GM23338 (cell line): ENCODE data around the gene EPHB1. TPM values are rescaled to one million over a fixed set of nuclear protein-coding genes. Genes with fewer than 3 reads are reported as not detected.
A peak's percentile ranks its signal among the peaks of the same experiment; 100 is the strongest.
"Not testable (repeated sequence)": the region's sequence is repeated elsewhere in the genome, so short reads cannot be mapped to it uniquely, and the experiment has no call there.

Source experiments
- ATAC-seq: fragments of 200-7000 bp; cut with Tn5 transposase; 3 replicates; pipeline ENCODE4 v1.9.1; 2020
- DNase-seq: peaks from one replicate; pipeline ENCODE4 v3.0.0-alpha.2; 2015; ENCODE audit warnings: low spot score
- H2AFZ ChIP-seq: fragments of 200-600 bp; sonication (generic); 2 replicates; pipeline ENCODE4 v1.8.0; 2016; ENCODE audit warnings: antibody characterized with exemption, mild to moderate bottlenecking, moderate library complexity
- H3F3A ChIP-seq: fragments of 200-600 bp; sonication (generic); replicated peaks from 2 replicates; pipeline ENCODE4 v1.8.0; 2017; ENCODE audit warnings: antibody characterized with exemption, mixed run types, low read depth
- H3K27ac ChIP-seq: fragments of 200-600 bp; sonication (generic); 2 replicates; pipeline ENCODE4 v1.6.1; 2016; ENCODE audit warnings: low read depth
- H3K27me3 ChIP-seq: fragments of 200-600 bp; sonication (generic); 2 replicates; pipeline ENCODE4 v1.8.0; 2016; ENCODE audit warnings: mild to moderate bottlenecking, mixed run types, moderate library complexity; ENCODE audit not compliant: insufficient read depth
- H3K36me3 ChIP-seq: fragments of 200-600 bp; sonication (generic); 2 replicates; pipeline ENCODE4 v1.8.0; 2016; ENCODE audit warnings: mild to moderate bottlenecking; ENCODE audit not compliant: insufficient read depth
- H3K4me1 ChIP-seq: fragments of 200-600 bp; sonication (generic); 2 replicates; pipeline ENCODE4 v1.8.0; 2016; ENCODE audit warnings: mild to moderate bottlenecking, moderate library complexity; ENCODE audit not compliant: insufficient read depth
- H3K4me2 ChIP-seq: fragments of 200-600 bp; sonication (generic); 2 replicates; pipeline ENCODE4 v1.7.1; 2017; ENCODE audit warnings: mixed run types
- H3K4me3 ChIP-seq: fragments of 200-600 bp; sonication (generic); 2 replicates; pipeline ENCODE4 v1.6.1; 2016; ENCODE audit warnings: mixed run types
- H3K79me2 ChIP-seq: fragments of 200-600 bp; sonication (generic); replicated peaks from 2 replicates; pipeline ENCODE4 v1.8.0; 2017; ENCODE audit warnings: mild to moderate bottlenecking; ENCODE audit not compliant: insufficient read depth
- H3K9me2 ChIP-seq: fragments of 200-600 bp; sonication (generic); 2 replicates; pipeline ENCODE4 v1.8.0; 2017; ENCODE audit not compliant: insufficient read depth
- H4K20me1 ChIP-seq: fragments of 200-600 bp; sonication (generic); replicated peaks from 2 replicates; pipeline ENCODE4 v1.8.0; 2017; ENCODE audit warnings: mild to moderate bottlenecking; ENCODE audit not compliant: insufficient read depth
- H3K27ac Mint-ChIP-seq: 2 replicates; pipeline ENCODE4 v1.8.0; 2020; ENCODE audit warnings: inconsistent platforms, mild to moderate bottlenecking, moderate library complexity, mixed read lengths
- H3K27me3 Mint-ChIP-seq: 3 replicates; pipeline ENCODE4 v1.8.0; 2022; ENCODE audit warnings: low read depth, mild to moderate bottlenecking, moderate library complexity, mixed read lengths, inconsistent platforms; ENCODE audit not compliant: insufficient read depth, poor library complexity
- H3K36me3 Mint-ChIP-seq: 3 replicates; pipeline ENCODE4 v1.8.0; 2021; ENCODE audit warnings: low read depth, mild to moderate bottlenecking, inconsistent platforms, moderate library complexity, mixed read lengths
- H3K4me1 Mint-ChIP-seq: 3 replicates; pipeline ENCODE4 v1.8.0; 2020; ENCODE audit warnings: mild to moderate bottlenecking, inconsistent platforms, mixed read lengths
- H3K4me3 Mint-ChIP-seq: 3 replicates; pipeline ENCODE4 v1.8.0; 2021; ENCODE audit warnings: moderate library complexity, mild to moderate bottlenecking, inconsistent platforms, mixed read lengths
- H3K9me3 Mint-ChIP-seq: 3 replicates; pipeline ENCODE4 v1.8.0; 2020; ENCODE audit warnings: moderate library complexity, mild to moderate bottlenecking, inconsistent platforms, mixed read lengths
- CREB1 ChIP-seq: fragments of 250-450 bp; sonication (Bioruptor Pico); IDR thresholded peaks from 2 replicates; pipeline ENCODE4 v1.5.0; 2020; ENCODE audit warnings: low read depth, mild to moderate bottlenecking, moderate library complexity
- CTCF ChIP-seq, 2 experiments: fragments of 200-600 bp in 1 of 2; sonication (generic) in 1 of 2; conservative IDR thresholded peaks; 2 replicates each; pipeline versions ENCODE4 v1.5.1 to v1.6.1; 2016 to 2017; ENCODE audit warnings: antibody characterized with exemption in 2 of 2, low read depth in 2 of 2, mild to moderate bottlenecking in 2 of 2, moderate library complexity in 1 of 2
- EZH2 ChIP-seq: fragments of 200-600 bp; sonication (generic); IDR thresholded peaks from one replicate; pipeline ENCODE4 v1.8.0; 2017; ENCODE audit warnings: antibody characterized with exemption, mild to moderate bottlenecking, low read depth; ENCODE audit not compliant: unreplicated experiment
- EZH2phosphoT487 ChIP-seq: fragments of 200-600 bp; sonication (generic); IDR thresholded peaks from one replicate; pipeline ENCODE4 v1.8.1; 2018; ENCODE audit warnings: antibody characterized with exemption; ENCODE audit not compliant: unreplicated experiment
- JUNB ChIP-seq: IDR thresholded peaks from one replicate; pipeline ENCODE4 v1.6.1; 2016; ENCODE audit warnings: antibody characterized with exemption; ENCODE audit not compliant: unreplicated experiment
- NANOG ChIP-seq: IDR thresholded peaks from 2 replicates; pipeline ENCODE4 v1.6.1; 2016; ENCODE audit warnings: antibody characterized with exemption, borderline replicate concordance
- POLR2AphosphoS5 ChIP-seq: IDR thresholded peaks from 2 replicates; pipeline ENCODE4 v1.6.1; 2016; ENCODE audit warnings: antibody characterized with exemption, low read depth
- REST ChIP-seq: IDR thresholded peaks from one replicate; pipeline ENCODE4 v1.6.1; 2018; ENCODE audit warnings: antibody characterized with exemption; ENCODE audit not compliant: unreplicated experiment
- ZNF114 ChIP-seq: fragments of 250-450 bp; sonication (Bioruptor Pico); IDR thresholded peaks from 2 replicates; pipeline ENCODE4 v1.5.0; 2020; ENCODE audit warnings: mild to moderate bottlenecking, moderate library complexity
- polyA plus RNA-seq: library from polyadenylated mRNA; unstranded; fragments of >200 nt; fragmentation: Nextera tagmentation; extraction: Ambion mirVana; gene quantifications from 2 replicates; pipeline ENCODE4 v1.2.1, GENCODE V29; 2016
- total RNA-seq: library from RNA; depleted of rRNA; stranded (reverse); fragments of >200 nt; shearing (Covaris generic); gene quantifications from 2 replicates; pipeline ENCODE4 v1.2.3, GENCODE V29; 2014

Gene EPHB1
- total and polyA plus RNA-seq, 2 experiments from 2014 or later: 2.7 to 5.2 TPM

- Mint-ChIP-seq H3K36me3 (peaks cover 3% of the 10 kb centered on the region), H3K9me3 (peaks cover 12% of the 10 kb centered on the region; the same call in 2 of the 3 replicates), H3K4me3 (no peak overlapping the region), H3K27ac (no peak overlapping the region), H3K4me1 (peaks cover 3% of the 10 kb centered on the region; the same call in 2 of the 3 replicates), H3K27me3 (no peaks in the 10 kb centered on the region)
- Histone ChIP-seq H3F3A (no peaks in the 10 kb centered on the region), H3K4me3 (no peak overlapping the region), H3K36me3 (no peaks in the 10 kb centered on the region), H3K27me3 (no peaks in the 10 kb centered on the region), H3K4me1 (no peaks in the 10 kb centered on the region), H3K9me2 (no peaks in the 10 kb centered on the region), H3K79me2 (no peaks in the 10 kb centered on the region), H4K20me1 (no peaks in the 10 kb centered on the region), H2AFZ (no peak overlapping the region), H3K27ac (no peak overlapping the region), H3K4me2 (no peak overlapping the region)
- ATAC-seq (no peak), DNase-seq (no peak)
- TF ChIP-seq CREB1 (CRISPR knock-in tag): no peak
- no peak for TF ChIP-seq NANOG
- TF ChIP-seq REST: no peak
Observed at GRCh38 chr3:135057996-135058395, 262.9 kb downstream of the EPHB1 start.

- no peaks in the 10 kb centered on the region for H3K4me1 ChIP-seq
- no peak overlapping the region for H3K27ac ChIP-seq
- H3F3A ChIP-seq: no peaks in the 10 kb centered on the region
- no peak overlapping the region for H2AFZ ChIP-seq
- H3K79me2 ChIP-seq: no peaks in the 10 kb centered on the region
- ATAC-seq (no peak), DNase-seq (no peak)
- no peaks in the 10 kb centered on the region for H3K36me3 ChIP-seq
- H3K9me2 ChIP-seq: no peaks in the 10 kb centered on the region
- H3K27me3 Mint-ChIP-seq: no peaks in the 10 kb centered on the region
- no peak overlapping the region for H3K27ac Mint-ChIP-seq
- H3K36me3 Mint-ChIP-seq: peaks cover 9% of the 10 kb centered on the region
- H3K4me3 Mint-ChIP-seq: no peak overlapping the region
- H3K4me1 Mint-ChIP-seq: no peaks in the 10 kb centered on the region
- no peak overlapping the region for H3K4me3 ChIP-seq
- H3K4me2 ChIP-seq: no peak overlapping the region
- H3K27me3 ChIP-seq: no peaks in the 10 kb centered on the region
- TF ChIP-seq JUNB: no peak
- TF ChIP-seq ZNF114 (CRISPR knock-in tag): no peak
- no peak for TF ChIP-seq EZH2phosphoT487
- TF ChIP-seq POLR2AphosphoS5: no peak
- TF ChIP-seq REST: no peak
- no peak for TF ChIP-seq NANOG
- TF ChIP-seq EZH2: no peak
- no peak for TF ChIP-seq CTCF (conservative IDR thresholded peaks at IDR 0.05; ENCODE audit: low read depth in 2 of 2)
- H3K9me3 Mint-ChIP-seq: peaks cover 25% of the 10 kb centered on the region; the same call in 2 of the 3 replicates
- H4K20me1 ChIP-seq: no peaks in the 10 kb centered on the region
Observed at GRCh38 chr3:135059580-135059979, 264.5 kb downstream of the EPHB1 start.

GRCh38 chr3:135066844-135067727 lies 272.0 kb downstream of the EPHB1 start:
- H3K4me1 Mint-ChIP-seq: peaks cover 21% of the 10 kb centered on the region
- not testable (repeated sequence) for H3K27me3 ChIP-seq, H3K27me3 Mint-ChIP-seq, H3K27ac ChIP-seq, H3F3A ChIP-seq, H3K4me3 ChIP-seq, H3K9me2 ChIP-seq, H3K79me2 ChIP-seq, H4K20me1 ChIP-seq, H3K36me3 ChIP-seq, H3K36me3 Mint-ChIP-seq, H2AFZ ChIP-seq, H3K4me3 Mint-ChIP-seq
- DNase-seq (peak; percentile 3), ATAC-seq (peak; percentile 45)
- peaks cover 11% of the 10 kb centered on the region; the same call in 1 of the 2 replicates for H3K4me1 ChIP-seq
- peaks cover 35% of the 10 kb centered on the region; the same call in 2 of the 3 replicates for H3K9me3 Mint-ChIP-seq
- peak overlapping the region; percentile 93 for H3K27ac Mint-ChIP-seq
- H3K4me2 ChIP-seq: 0 out of 2 replicates have a peak overlapping the region, but pooled peaks have one; percentile 4
